ENCODE results near the gene GHDC. TPM values are rescaled to one million over a fixed set of nuclear protein-coding genes. Genes with fewer than 3 reads are reported as not detected.

Gene GHDC
- total RNA-seq, 1 experiment from 2014 or later, result 3.7 TPM

DNA sequence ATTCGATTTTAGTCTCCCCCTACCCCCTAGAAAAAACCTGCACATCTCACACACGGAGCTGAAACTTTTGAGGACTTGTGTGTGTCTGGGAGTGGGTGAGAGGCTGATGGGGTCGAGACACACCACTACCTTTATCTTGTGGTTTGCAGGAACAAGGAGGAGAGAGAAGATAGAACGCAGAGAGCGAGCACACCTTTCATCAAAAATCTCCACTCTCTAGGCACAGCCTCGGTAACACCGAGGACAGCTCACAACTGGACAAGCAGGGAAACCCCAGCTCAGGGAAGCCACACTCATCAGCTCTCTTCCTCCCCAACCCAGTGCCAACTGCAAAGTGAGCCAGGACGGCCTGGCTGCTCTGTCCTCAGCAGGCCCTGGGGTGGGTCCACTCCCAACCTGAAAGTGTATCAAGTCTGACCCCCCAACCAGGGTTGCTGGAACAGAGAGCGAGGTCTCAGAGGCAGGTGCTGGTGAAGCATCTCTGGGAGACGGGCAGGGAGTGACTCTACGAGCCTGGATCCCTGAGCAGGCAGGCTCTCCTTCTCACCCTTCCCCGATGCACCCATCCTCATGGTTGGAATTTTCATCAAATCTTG is 5.2 kb upstream of the GHDC start:
- no peak for DNase-seq (ENCODE audit: low spot score)
- Histone ChIP-seq H3K9me3 (ENCODE audit: low read depth, low read length, poor library complexity, severe bottlenecking) (no peaks in the 10 kb centered on the region), H3K27ac (ENCODE audit: low read depth, low read length, poor library complexity, severe bottlenecking) (no peak overlapping the region), H3K27me3 (replicated peaks; ENCODE audit: insufficient read depth, low read depth, low read length, poor library complexity) (no peaks in the 10 kb centered on the region), H3K36me3 (ENCODE audit: insufficient read depth, low read length, poor library complexity, severe bottlenecking) (no peaks in the 10 kb centered on the region), H3K4me1 (ENCODE audit: insufficient read depth, low read length, poor library complexity, severe bottlenecking) (no peaks in the 10 kb centered on the region), H3K4me3 (ENCODE audit: low read depth, low read length, poor library complexity, severe bottlenecking) (no peak overlapping the region)
- intact Hi-C loops (cut with micrococcal nuclease; ENCODE audit: unreplicated experiment), result no loop called here
- BruUV-seq (replicated peaks), result no TSS peak
- TF ChIP-seq, protein P1, sequence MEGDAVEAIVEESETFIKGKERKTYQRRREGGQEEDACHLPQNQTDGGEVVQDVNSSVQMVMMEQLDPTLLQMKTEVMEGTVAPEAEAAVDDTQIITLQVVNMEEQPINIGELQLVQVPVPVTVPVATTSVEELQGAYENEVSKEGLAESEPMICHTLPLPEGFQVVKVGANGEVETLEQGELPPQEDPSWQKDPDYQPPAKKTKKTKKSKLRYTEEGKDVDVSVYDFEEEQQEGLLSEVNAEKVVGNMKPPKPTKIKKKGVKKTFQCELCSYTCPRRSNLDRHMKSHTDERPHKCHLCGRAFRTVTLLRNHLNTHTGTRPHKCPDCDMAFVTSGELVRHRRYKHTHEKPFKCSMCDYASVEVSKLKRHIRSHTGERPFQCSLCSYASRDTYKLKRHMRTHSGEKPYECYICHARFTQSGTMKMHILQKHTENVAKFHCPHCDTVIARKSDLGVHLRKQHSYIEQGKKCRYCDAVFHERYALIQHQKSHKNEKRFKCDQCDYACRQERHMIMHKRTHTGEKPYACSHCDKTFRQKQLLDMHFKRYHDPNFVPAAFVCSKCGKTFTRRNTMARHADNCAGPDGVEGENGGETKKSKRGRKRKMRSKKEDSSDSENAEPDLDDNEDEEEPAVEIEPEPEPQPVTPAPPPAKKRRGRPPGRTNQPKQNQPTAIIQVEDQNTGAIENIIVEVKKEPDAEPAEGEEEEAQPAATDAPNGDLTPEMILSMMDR (conservative IDR thresholded peaks at IDR 0.05; ENCODE audit: low read depth, low read length), result no peak
- no peak for TF ChIP-seq EZH2 (IDR thresholded peaks at IDR 0.05; ENCODE audit: borderline replicate concordance, low read depth, low read length, poor library complexity, severe bottlenecking)
- ChIA-PET CTCF (no interaction called here), POLR2A (ENCODE audit: low non-redundant PET) (no interaction called here)

DNA sequence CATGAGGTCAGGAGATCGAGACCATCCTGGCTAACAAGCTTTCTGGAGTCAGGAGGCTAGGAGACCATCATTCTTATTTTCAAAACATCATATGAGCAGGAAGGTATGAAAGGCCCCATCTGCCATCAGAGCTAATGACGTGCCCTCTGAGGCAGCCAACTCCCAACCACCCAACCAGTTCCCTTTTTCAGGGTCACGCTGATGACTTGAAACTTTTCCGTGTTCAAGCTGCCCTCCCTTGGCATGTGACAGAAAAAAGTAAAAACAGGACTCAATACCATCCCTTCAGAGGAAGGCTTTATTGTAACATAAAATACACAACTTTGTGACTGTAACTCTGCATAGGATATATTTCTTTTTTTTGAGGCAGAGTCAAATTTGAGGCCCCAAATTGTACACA is 4.6 kb upstream of the GHDC start:
- H3K9me3 ChIP-seq (ENCODE audit: low read depth, low read length, poor library complexity, severe bottlenecking), result no peaks in the 10 kb centered on the region
- H3K27me3 ChIP-seq (replicated peaks; ENCODE audit: insufficient read depth, low read depth, low read length, poor library complexity), result no peaks in the 10 kb centered on the region
- TF ChIP-seq EZH2 (IDR thresholded peaks at IDR 0.05; ENCODE audit: borderline replicate concordance, low read depth, low read length, poor library complexity, severe bottlenecking), result no peak
- TF ChIP-seq, protein P1 (conservative IDR thresholded peaks at IDR 0.05; ENCODE audit: low read depth, low read length), result no peak
- H3K4me1 ChIP-seq (ENCODE audit: insufficient read depth, low read length, poor library complexity, severe bottlenecking), result no peaks in the 10 kb centered on the region
- H3K27ac ChIP-seq (ENCODE audit: low read depth, low read length, poor library complexity, severe bottlenecking), result no peak overlapping the region
- H3K4me3 ChIP-seq (ENCODE audit: low read depth, low read length, poor library complexity, severe bottlenecking), result no peak overlapping the region
- intact Hi-C loops (cut with micrococcal nuclease; ENCODE audit: unreplicated experiment), result no loop called here
- no peaks in the 10 kb centered on the region for H3K36me3 ChIP-seq (ENCODE audit: insufficient read depth, low read length, poor library complexity, severe bottlenecking)
- ChIA-PET CTCF (no interaction called here), POLR2A (ENCODE audit: low non-redundant PET) (no interaction called here)
- DNase-seq (ENCODE audit: low spot score), result no peak
- BruUV-seq (replicated peaks), result no TSS peak

DNA sequence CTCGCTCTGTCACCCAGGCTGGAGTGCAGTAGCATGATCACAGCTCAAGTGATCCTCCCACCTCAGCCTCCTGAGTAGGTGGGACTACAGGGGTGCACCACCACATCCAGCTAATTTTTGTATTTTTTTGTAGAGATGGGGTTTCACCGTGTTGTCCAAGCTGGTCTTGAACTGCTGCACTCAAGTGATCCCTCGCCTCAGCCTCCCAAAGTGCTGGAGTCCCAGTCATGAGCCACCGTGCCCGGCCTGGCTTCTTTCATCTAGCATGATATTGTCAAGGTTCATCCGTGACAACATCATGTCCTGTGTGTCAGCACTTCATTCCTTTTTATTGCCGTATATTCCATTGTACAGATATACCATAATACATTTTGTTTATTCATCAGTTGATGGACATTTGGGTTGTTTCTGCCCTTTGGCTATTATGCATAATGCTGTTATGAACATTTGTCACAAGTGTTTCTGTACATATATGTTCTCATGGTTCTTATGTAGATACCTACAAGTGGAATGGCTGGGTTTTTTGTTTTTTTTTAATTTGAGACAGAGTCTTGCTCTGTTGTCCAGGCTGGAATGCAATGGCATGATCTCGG is 3.4 kb upstream of the GHDC start:
- H3K9me3 ChIP-seq (ENCODE audit: low read depth, low read length, poor library complexity, severe bottlenecking), result no peaks in the 10 kb centered on the region
- no peaks in the 10 kb centered on the region for H3K27me3 ChIP-seq (replicated peaks; ENCODE audit: insufficient read depth, low read depth, low read length, poor library complexity)
- intact Hi-C loops (cut with micrococcal nuclease; ENCODE audit: unreplicated experiment), result no loop called here
- H3K4me3 ChIP-seq (ENCODE audit: low read depth, low read length, poor library complexity, severe bottlenecking), result no peak overlapping the region
- H3K36me3 ChIP-seq (ENCODE audit: insufficient read depth, low read length, poor library complexity, severe bottlenecking), result no peaks in the 10 kb centered on the region
- no peak for DNase-seq (ENCODE audit: low spot score)
- BruUV-seq (replicated peaks), result no TSS peak
- H3K4me1 ChIP-seq (ENCODE audit: insufficient read depth, low read length, poor library complexity, severe bottlenecking), result no peaks in the 10 kb centered on the region
- H3K27ac ChIP-seq (ENCODE audit: low read depth, low read length, poor library complexity, severe bottlenecking), result no peak overlapping the region
- ChIA-PET CTCF (no interaction called here), POLR2A (ENCODE audit: low non-redundant PET) (no interaction called here)
- TF ChIP-seq, protein P1 (conservative IDR thresholded peaks at IDR 0.05; ENCODE audit: low read depth, low read length), result no peak
- TF ChIP-seq EZH2 (IDR thresholded peaks at IDR 0.05; ENCODE audit: borderline replicate concordance, low read depth, low read length, poor library complexity, severe bottlenecking), result no peak
